HG03139 (cell line): Measurements from ENCODE around the gene CGB1.

ENCODE experiments used
- ATAC-seq: cut with Tn5 transposase; IDR thresholded peaks from one replicate; pipeline ENCODE4 v1.9.1; 2021; ENCODE audit not compliant: unreplicated experiment

The CGB1 gene

DNA sequence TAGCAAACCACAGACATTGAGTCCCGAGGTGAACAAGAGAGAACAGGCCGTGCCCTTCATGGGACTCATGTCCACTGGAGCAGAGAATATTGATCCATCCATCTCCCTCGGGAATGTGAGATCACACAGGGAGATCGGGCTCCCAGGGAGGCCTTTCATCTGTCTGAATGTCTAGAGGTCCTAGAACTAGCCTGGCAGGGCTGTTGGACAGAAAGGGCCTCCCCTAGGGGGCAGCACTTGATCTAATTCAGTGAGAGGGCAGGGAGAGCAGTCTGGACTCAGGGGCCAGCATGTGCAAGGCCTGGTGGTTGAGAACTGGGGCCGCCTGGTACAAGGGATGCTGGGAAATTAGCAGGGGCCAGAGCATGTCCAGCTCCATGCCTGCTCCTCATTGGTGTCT, 38.7 kb downstream of the CGB1 start:
- ATAC-seq: no peak

DNA sequence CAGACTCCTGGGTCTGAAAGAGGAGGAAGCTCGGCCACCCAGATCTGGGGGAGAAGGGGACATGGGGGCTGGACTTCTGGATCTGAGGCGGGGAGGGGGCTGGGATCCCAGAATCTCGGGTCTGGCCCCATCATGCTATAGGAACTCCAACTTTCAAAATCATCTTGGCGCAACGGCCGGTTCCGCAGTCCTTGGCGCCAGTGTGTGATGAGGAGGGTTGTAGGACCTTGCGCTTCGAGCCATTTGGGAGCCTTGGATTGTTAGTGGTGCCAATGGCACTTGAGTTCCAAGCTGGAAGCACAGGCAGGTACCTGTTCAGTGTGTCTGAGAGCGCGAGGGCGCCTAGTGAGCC, 42.7 kb downstream of the CGB1 start:
- ATAC-seq: no peak

DNA sequence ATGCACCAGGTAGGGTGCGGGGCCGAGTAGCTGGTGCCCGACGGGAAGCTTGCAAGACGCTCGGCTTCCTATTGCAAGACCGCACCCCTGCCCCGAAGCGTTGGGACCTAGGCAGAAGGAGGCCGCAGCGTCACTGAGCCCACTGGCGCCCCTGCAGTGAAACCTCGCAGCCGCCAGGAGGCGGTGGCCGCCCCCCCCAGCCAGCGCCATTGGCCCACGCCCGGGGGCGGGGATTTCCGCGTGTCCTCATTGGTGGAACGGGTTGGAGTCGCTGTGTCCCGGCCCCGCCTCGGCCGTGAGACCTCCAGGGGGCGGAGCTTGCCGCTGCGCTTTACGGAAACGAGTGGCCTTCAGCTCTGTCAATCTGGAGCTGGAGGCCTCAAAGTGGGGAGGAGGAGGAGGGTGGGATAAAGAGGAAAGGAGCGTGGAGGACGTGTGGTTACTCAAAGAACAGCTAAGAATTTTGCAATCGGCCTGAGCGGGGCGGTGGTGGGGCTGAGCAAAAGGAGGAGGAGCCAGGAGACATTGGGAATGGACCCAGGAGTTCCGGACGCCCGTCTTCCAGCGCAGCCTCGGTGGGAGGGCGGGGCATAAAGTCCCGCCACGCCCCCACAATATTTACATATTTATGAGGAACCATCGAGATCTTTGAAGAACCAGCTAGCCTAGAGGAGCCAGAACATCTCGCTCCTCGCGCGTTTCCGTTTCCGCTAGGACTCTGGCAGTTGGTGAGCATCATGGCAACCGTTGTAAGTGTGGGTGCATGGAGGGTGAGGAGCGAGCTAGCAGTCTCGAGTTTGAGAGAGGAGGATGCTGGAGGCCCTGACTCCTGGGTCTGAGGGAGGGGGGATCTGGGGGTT, 43.3 kb downstream of the CGB1 start, which contains the start of the genes GYS1 and RUVBL2:
Gene GYS1, minus strand, starts transcription at position 135 of the 860 bp plus-strand sequence. CDS start 197 bp downstream, outside the sequence.
Gene RUVBL2, plus strand, starts transcription at position 713 of the 860 bp plus-strand sequence. Its CDS starts 25 bp downstream, at position 738.
- peak; percentile 87 for ATAC-seq

DNA sequence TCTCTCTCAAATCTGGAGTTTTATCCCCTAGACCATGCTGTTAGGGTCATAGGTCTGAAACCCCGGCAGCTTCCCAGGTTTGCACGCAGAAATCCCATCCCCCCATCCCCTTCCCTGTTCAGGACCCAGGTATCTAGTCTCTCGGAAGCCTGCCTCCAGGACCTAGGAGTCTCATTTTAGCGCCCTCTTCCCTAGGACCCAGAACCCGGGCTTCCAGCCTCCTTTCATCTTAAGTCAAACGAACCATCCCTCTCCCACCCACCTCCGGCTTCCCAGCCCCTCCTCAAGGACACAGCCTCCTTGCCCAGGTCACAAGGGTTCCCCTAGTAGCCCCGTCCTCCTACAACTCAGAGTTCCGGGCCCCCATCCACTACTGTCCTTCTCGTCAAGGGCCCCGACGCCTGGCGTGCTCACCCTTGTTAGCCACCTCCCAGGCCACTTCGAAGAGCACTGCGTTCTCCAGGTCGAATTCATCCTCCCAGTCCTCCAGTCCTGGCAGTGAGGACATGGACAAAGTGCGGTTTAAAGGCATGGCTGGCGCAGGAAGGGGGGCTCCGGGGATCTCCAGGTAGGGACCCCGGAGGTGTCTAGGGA, 44.0 kb downstream of the CGB1 start:
- no peak for ATAC-seq

DNA sequence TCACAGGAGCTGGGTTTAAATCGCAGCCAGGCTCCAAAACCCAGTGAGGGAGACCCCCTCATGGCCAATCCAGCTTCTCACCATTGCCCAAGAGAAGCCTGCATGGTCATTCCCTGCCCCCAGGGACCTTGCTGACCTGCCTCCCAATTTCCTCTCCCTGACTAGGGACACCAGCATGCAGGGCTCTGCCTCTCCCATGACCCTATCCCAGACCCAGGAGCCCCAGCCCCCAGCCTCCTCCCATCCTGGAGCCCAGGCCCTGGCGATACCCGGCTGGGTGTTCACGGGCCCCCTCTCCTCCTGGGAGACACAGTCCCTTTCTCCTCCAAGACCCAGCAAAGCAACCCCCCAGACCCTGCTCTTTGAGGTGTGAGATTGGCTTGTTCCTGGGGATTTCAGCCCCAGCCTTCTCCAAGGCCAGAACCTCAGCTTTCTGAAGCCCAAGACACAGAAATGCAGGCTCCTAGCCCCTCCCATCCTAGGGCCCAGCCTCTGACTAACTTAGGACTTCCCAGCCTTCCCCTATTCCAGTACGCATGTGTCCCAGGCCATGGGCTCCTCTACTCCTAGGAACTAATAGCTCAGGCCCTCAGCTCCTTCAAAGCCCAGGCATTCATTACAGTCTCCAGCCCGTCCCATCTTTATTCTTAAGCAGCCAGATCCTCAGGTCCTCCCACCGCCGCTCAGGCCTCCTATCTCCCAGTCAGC, 44.7 kb downstream of the CGB1 start:
- ATAC-seq: no peak

DNA sequence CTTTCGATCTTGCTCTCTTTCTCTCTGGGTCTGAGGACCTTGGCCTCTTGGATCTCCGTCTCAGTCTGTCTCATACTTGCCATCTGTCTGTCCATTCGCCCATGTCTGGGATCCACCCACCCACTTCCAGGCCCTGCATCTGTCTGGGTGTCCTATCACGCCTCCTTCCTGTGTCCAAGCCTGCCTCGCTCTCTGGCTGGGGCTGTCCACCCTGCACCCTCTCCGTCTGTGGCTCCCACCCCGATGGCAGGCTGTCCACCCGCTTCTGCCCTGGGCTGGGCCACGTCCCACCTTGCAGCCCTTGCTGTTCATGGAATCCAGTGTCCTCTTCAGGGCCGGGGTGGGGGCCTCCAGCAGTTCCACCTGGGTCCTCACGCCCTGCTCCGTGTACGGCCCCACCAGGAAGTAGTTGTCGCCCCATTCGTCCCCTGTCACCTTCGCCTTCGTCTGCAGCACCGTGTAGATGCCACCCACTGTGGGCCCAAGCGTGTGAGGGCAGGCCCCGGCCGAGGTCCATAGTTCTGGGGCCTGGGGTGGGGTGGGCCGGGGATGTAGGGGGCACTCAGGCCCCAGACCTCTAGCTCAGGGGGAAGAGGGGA, 45.6 kb downstream of the CGB1 start:
- no peak for ATAC-seq

DNA sequence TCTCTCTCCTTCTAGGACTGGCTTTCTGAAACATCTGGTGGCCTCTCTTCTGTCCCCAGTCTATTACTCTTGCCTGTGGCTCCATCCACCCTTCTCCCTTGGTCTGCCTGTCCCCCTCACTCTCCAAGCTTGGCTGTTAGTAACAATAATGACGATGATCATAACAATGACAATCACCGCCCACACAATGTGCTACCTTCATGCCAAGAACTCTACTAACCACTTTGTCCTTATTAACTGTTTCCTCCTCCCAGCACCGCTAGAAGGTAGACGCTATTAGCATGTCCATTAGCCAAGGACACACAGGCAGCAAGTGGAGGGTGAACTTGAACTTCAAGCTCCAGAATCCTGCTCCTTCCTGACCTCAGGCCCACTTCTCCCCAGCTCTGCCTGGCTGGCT, 46.3 kb downstream of the CGB1 start:
- no peak for ATAC-seq

DNA sequence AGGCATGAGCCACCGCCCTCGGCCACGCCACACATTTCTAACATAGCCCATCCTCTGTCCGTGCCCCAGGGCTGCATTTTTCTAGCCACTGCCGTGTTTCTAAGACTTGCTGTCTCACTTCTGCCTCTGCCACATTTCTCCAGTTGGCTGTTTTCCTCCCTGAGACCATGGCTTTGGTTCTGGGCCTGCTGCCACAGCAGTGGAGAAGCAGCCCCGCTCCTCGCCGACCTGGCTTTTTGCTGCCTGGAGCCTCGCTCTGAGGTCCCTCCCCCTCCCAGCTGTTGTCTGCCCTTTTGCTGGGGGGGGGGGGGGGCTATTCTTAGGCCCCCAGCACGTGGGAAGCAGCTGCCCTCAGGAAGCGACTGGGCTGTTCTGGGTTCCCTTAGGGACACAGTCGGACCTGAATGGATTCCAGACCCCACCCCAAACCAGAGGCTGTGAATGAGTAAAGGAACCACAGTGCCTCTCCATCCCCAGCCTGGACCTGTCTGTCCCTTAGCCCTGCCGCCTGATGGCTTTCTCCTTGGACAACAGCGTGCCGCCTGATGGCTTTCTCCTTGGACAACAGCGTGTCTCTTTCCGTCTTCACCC, 46.9 kb downstream of the CGB1 start:
- no peak for ATAC-seq

DNA sequence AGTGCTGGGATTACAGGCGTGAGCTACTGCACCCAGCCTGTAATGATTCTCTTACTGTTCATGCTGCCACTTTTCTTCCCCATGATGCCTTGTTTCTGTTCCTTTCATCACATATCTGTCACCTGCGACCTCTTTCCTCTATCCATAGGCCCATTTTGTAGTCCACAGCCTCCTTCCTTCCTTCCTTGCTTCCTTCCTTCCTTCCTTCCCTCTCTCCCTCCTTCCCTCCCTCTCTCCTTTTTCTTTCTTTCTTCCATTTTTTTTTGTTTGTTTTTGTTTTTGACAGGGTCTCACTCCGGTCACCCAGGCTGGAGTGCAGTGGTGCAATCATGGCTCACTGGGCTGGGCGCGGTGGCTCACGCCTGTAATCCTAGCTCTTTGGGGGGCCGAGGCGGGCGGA, 47.8 kb downstream of the CGB1 start:
- ATAC-seq: no peak

DNA sequence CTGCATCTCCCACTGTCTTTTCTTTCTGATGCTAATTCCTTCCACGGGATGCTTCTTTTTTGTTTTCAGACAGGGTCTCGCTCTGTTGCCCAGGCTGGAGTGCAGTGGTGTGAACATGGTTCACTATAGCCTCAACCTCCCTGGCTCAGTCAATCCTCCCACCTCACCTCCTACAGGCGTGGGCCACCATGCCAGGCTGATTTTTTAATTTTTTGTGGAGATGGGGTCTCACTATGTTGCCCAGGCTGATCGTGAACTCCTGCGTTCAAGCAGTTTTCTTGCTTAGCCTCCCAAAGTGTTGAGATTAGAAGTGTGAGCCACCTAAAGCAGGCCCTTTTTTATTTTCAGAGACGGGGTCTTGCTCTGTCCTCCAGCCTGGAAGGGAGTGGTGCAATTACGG, 48.4 kb downstream of the CGB1 start:
- ATAC-seq: no peak

DNA sequence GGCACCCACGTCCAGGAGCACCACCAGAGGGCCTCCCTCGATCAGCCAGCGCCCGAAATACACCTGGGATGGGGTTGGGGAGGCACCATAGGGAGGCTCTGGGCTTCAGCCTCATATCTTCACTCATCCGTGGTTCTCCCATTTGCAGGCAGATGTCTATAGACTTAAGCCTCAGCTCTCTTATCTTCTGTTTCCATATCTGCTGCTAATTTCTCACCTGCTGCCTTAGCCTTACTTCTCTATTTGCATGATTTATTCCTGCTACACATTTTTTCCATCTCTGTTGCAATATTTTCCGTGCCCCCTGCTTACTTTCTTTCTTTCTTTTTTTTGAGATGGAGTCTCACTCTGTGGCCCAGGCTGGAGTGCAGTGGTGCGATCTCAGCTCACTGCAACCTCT, 49.4 kb downstream of the CGB1 start:
- no peak for ATAC-seq

DNA sequence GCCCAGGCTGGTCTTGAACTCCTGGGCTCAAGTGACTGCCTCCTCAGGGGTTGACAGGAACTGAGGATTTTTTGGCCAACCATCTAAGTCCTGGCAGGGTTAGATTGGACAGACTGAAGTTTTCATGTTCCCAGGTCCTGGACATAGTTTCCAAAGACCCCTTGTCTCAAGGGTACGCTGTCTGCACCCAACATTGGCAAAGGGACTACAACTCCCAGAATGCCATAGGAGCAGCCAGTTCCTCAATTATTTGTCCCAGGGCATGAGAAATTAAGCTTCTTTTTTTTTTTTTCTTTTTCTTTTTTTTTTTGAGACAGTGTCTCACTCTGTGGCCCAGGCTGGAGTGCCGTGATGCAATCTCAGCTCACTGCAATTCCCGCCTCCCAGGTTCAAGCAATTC, 50.5 kb downstream of the CGB1 start:
- no peak for ATAC-seq

DNA sequence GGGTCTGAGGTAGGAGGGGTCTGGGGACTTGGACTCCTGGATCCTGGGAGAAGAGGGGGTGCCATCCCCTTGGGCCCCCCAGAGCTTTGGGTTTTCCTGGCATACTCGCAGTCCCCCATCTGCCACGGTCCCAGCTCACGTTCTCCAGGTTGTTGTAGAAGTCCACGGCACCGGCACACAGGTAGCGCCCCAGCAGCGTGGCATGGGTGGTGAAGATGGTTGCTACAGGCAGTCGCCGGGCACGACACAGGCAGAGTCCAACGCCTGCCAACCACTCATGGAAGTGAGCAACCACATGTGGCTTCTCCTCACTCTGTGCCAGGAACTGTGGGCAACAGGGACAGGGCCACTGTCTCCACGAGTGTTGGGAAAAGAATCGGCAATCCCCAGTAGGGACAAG, 51.0 kb downstream of the CGB1 start:
- no peak for ATAC-seq
